Body of pancreas (tissue), 4 donors: ENCODE data around the gene BEND3.

Experiments used
- POLR2A ChIP-seq, 3 donors: fragments of 450-650 bp; IDR thresholded peaks; one replicate each; pipeline ENCODE4 v1.6.1; 2016; ENCODE audit warnings: antibody characterized with exemption in 3 of 3, mild to moderate bottlenecking in 2 of 3
- TF ChIP-seq, protein P1 (sequence below), 7 experiments: fragments of 450-650 bp in 4 of 7; fragments of 200-600 bp in 3 of 7; sonication (generic) in 3 of 7; IDR thresholded peaks; one replicate each; pipeline ENCODE4 v1.5.1; 2016 to 2019; ENCODE audit warnings: antibody characterized with exemption in 7 of 7

DNA sequence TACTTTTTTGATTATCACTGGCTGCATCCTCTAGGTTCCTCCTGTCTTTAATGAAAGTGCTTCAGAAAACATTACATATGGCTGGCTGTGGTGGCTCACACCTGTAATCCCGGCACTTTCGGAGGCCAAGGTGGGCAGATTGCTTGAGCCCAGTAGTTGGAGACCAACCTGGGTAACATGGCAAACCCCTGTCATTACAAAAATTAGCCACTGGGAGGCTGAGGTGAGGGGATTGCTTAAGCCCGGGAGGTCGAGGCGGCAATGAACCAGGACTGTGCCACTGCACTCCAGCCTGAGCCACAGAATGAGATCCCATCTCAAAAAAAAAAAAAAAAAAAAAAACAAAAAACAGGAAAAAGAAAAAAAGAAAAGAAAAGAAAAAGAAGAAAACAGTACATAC lies 35.3 kb downstream of the BEND3 start:
- TF ChIP-seq POLR2A (IDR thresholded peaks at IDR 0.05): no peak
- TF ChIP-seq, protein P1, sequence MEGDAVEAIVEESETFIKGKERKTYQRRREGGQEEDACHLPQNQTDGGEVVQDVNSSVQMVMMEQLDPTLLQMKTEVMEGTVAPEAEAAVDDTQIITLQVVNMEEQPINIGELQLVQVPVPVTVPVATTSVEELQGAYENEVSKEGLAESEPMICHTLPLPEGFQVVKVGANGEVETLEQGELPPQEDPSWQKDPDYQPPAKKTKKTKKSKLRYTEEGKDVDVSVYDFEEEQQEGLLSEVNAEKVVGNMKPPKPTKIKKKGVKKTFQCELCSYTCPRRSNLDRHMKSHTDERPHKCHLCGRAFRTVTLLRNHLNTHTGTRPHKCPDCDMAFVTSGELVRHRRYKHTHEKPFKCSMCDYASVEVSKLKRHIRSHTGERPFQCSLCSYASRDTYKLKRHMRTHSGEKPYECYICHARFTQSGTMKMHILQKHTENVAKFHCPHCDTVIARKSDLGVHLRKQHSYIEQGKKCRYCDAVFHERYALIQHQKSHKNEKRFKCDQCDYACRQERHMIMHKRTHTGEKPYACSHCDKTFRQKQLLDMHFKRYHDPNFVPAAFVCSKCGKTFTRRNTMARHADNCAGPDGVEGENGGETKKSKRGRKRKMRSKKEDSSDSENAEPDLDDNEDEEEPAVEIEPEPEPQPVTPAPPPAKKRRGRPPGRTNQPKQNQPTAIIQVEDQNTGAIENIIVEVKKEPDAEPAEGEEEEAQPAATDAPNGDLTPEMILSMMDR (IDR thresholded peaks at IDR 0.05): peak in 3 of 7 experiments; percentile 6 to 27 (median 16)
